D721Med (cell line): ENCODE measurements around the gene PIGN.

ENCODE experiments used
- DNase-seq: peaks from one replicate; pipeline ENCODE4 v3.0.0; 2011; ENCODE audit warnings: low spot score; ENCODE audit not compliant: insufficient read length
- FAIRE-seq: peaks from 2 replicates; lab custom pipeline; 2011; peaks lifted over from hg19 to GRCh38; lab: Jason Lieb, UNC
- CTCF ChIP-seq: IDR thresholded peaks from 2 replicates; pipeline ENCODE4 v1.5.1; 2012; ENCODE audit warnings: mild to moderate bottlenecking, control low read depth; ENCODE audit not compliant: insufficient read depth; ENCODE audit errors: missing control alignments

The PIGN gene

DNA sequence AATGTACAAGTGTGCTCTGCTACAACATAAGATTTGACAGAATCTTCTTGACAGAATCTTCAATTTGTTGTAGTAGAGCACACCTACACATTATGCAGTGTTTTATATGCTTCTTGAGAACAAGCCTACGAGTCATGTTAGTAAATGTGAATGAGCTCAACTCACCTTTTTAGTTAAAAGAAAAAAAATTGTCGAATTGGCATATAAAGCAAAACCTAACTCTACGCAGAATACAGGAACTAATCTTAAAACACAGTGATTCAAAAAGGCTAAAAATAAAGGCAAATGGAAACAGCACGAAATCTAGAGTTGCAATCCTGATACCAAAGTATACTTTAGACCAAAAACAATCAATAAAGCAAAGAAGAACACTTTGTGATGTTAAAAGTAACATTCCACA, 87.9 kb downstream of the PIGN start:
- DNase-seq: no peak
- no peak for TF ChIP-seq CTCF
- FAIRE-seq: no peak

- TF ChIP-seq CTCF: no peak
- DNase-seq (no peak), FAIRE-seq (no peak)
These were observed 89.2 kb downstream of the PIGN start for GRCh38 chr18:62097698-62098097.

GRCh38 chr18:62091487-62092120, 95.3 kb downstream of the PIGN start:
- no peak for DNase-seq
- no peak for FAIRE-seq
- TF ChIP-seq CTCF: no peak

DNA sequence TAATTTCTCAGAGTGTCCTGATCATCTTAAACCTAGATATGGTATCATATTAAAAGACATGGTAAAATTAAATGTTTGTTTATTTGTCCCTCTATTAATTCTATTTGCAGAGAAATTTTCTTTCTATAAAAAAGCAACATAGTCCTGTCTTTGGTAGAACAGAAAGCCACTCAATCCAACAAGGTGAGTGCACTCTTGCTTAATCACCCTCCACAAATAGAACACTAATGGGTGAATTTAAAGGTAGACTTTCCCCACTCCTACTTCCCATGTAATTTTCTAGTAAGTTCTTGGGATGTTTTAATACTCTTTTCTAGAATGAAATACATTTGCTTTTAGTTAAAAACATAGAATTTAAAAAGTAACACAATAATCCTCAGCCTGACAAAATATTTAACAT, 97.7 kb downstream of the PIGN start:
- FAIRE-seq (no peak), DNase-seq (no peak)
- TF ChIP-seq CTCF: no peak

DNA sequence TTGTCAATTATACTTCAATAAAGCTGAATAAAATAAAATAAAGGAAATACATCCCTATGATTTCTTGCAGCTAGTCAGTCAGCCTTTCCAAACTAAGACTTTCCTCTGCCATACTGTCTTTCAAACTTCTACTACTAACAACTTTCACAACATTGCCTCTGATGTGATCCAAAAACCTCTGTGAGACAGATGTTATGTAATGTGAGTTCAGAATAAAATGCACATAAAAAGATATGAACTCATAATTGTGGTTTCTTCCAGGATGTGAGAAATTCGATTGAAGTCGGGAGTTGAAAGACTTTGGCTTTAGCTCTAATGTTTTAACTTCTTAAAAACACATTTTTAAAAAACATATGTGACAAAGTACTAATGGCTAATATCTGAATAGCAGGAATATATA, 98.7 kb downstream of the PIGN start:
- DNase-seq (no peak), FAIRE-seq (no peak)
- no peak for TF ChIP-seq CTCF

DNA sequence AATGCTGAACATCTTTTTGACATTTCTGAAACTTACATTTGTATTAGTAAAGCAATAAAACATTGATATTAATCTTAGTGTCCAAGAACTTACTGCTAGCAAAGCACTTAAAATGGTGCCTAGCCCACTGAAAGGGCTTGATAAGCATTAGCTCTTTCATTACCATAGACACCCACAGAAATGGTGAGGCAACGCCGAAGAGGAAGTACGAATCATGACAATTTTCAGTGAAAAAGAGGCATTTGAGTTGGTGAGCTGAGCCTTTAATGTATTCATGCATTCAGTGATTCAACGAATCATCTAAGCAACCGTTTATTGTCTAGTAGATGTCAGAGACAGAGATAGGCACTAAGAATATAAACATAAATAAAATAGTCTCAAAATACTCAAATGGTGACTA, 101.1 kb downstream of the PIGN start:
- no peak for FAIRE-seq
- no peak for TF ChIP-seq CTCF
- no peak for DNase-seq

GRCh38 chr18:62081761-62082294, 105.0 kb downstream of the PIGN start:
- TF ChIP-seq CTCF: no peak
- DNase-seq (no peak), FAIRE-seq (no peak)
